ENCODE measurements around the gene NFYC.
A peak's percentile ranks its signal among the peaks of the same experiment; 100 is the strongest.
"Not testable (repeated sequence)": the region's sequence is repeated elsewhere in the genome, so short reads cannot be mapped to it uniquely, and the experiment has no call there.

NFYC gene

DNA sequence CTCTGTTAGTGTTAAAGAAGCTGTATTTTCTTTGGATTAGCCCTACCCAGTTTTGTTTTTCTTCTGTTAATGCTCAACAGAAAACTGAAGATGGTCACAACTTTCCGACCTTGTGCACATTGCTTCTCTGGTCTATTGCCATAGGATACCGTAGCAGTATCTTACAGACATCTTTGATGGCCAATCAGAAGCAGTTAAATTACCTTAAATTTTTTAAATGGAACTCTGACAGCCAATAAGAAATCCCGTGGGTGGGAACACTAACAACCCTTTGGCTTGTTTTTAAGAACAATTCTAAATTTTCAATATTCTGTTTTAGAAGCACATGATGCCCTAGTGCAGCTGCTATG is 17.2 kb downstream of the NFYC start:
- no peak for DNase-seq

DNA sequence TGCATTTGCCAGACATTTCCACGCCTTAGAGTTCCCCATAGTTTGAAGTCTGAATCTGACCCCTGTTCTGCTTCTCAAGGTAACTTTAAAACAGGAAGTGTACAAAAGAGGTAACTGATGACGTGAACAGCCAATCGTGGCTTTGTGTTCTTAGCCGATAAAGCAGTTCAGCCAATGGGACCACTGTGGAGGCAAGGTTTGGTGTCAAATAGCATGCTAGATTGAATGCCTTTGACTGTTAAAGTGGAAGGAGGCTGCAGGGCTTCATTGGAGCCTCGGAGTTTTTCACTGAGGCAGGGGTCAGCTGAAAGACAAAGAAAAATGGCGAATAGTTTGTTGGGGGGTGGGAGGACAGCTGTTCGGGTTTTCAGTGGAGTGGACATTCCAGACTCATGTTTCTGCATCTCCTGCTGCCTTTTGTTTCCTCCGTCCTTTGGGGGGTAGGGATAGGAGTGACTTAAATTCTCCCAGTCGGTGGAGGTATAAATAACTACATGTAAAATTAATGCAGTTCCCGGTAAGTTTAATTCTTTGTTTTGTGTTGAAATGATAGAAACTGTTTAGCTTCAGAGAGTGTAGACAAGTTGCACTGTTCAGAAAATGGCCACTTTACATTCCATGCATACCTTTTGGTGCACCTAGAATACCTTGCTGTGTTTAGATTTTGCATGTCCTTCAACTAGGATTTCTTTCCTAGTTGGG is 17.7 kb downstream of the NFYC start:
- peak; percentile 55 for DNase-seq

DNA sequence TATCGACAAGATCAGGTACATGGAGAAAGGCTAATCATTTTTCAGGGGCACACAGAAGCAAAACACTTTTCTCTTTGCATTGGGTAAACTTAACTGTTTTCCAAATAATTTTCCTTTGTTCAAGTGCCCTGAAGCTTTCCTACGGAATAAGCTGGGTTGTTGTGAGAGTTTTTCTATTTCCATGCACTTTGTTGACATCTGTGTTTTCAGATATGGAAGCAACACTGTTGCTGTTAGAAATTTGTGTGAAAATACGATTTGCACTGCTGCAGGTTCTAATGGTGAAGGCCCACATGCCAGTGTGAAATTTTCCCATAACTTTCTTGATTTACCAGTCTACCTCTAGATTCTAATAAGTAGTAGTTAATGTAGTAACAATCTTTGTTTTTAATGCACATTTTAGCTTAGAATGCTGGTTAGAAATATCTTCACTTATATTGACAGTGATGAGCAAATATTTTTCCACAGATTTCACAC is 18.3 kb downstream of the NFYC start:
- DNase-seq, result no peak

DNA sequence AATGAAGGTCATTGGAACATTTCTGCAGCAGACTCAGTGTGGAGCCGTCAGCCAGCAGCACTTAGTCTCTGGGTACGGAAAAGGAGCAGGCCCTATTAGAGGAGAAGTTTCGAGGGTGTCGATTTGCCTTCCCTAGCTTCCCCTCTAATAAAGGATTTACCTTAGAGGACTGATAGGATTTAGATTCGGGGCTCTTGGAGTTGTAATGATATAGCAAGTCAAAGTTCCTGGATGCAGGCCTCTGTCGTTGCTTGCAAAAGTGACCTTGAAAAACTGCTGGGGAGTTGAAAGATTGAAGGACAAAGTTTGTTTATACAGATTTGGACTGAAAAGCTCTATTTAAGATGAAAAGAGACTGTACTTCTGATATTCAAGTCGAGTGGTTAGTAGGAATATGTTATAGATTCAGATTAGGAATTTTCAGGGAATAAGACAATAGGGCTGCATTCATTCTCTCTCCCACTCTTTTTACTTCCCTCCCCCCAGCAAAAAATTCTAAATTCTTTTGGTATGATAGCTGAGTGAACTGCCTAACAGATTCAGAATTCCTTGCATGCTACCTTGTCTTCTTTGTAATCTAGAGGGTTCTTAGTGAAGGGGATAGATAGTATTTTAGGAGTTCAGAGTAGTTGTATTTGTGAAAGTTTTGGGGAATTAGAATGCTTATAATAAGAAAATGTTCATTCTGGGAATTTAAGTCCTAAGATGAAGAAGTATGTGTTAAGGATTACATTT is 19.2 kb downstream of the NFYC start:
- DNase-seq, result no peak

DNA sequence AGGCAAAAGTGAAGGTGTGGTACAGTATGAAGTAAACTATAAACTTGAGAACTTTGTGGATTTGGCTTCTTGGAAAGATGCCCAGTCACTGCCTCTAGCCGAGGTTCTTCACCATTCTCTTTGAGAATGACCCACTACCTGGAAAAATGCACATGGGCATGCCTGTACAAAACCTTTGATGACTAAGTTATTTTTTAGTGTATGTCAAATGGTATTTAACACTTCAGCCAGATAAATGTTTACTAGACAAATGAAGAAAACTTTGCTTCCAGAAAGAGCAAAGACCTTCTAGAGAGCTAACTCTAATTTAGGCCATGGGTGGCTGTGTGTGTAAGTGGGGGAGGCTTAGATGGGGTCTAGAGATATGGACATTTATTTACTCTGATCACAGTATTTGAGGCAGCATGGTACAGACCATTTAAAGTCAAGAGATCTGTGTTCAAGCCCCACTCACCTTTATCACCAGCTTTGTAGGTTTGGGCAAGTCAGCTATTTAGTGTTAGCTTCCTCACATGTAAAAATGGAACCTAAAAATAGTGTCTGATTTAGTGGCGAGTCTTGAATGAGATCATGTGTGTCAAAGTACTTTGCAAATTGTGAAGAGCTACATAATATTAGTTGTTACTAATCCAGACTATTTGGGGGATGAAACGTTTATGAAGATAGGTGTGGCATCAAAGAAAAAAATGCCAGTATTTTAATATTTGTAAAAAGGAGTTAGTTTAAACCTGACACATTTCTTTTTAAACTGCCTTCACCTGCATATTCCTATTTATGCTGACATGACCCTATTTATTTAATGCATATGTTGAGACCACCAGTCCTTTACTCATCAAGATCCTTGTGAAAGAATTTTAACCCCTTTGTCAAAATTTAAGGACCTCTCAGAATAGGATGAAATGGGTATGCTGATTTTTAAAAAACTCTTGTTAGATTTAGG is 20.2 kb downstream of the NFYC start:
- DNase-seq, result no peak

DNA sequence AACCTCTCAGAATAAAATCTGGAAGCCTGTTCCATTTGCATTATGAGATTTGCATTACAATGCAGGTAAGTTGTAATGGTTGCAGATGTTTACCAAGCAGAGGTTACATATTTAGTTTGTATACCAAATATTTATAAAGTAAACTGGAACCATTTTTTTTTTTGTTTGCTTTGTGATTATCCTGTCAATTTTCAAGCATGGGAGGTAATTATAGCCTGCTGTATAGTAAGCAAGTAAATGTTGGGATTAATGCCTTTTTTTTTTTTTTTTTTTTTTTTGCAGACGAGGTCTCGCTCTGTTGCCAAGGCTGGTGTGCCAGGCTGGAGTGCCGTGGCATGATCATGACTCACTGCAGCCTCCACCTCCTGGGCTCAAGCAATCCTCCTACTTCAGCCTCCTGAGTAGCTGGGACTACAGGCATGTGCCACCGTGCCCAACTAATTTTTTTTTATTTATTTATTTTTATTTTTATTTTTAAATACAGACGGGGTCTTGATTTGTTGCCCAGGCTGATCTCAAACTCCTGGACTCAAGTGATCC is 21.0 kb downstream of the NFYC start:
- no peak for DNase-seq

DNA sequence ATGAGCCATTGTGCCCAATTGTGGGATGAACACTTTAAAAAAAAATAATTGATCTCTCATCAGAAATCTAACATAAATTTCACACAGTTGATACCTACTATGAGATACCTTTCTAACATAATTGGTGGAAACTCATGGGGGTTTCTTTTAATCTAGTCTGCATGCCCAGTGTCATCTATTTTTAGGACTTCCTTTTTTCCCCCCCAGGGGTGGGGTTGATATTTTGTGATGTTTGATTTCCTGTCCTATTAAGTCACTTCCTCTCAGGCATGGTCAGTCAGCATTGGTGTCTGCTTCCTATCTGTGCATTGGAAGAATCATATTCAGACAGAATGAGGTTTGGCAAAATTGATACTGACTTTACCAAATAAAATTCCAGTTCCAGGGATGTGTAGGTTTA is 21.5 kb downstream of the NFYC start:
- DNase-seq, result no peak

DNA sequence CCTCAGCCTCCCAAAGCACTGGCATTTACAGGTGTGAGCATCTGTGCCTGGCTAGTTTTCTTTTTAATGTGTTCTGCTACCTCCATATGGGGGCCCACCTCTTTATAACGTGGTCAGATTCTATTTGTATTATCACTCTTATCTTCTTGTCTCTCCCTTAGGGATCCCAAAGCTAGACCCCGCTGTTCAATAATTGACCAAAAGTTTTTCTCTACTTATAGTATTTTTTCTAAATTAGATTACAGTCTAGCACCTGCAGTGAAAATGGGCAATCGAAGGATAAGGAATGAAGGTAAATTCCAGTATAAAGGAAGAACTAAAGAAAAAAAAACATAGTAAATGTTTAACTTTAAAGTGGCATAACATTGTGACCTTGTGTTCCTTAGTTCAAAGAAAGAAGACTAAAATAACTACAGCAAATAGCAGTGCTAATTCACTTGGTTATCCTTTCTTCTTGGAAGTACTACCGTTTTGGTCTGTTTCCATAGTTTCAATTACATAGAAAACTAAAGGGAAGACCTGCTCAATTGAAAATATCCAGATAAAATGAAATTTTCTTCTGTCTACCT is 24.1 kb downstream of the NFYC start:
- no peak for DNase-seq

DNA sequence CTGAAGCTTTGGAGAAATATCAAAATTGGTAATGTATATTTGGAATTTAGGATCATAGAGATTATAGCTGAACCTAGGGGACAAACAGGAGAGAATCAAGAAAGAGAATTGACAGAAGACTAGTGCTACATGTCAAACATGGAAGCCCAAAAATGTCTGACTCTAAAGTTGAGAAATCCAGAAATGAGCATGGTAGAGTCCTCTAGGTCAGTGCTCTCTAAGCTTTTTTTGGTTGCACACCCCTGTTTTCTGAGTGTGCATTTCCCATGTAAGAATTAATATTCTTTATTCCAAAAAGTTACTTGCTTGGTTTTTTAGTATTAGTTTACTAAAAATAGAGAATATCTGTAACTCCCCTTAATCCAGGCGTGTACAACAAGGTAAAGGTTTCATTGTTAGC is 25.6 kb downstream of the NFYC start:
- DNase-seq, result no peak

DNA sequence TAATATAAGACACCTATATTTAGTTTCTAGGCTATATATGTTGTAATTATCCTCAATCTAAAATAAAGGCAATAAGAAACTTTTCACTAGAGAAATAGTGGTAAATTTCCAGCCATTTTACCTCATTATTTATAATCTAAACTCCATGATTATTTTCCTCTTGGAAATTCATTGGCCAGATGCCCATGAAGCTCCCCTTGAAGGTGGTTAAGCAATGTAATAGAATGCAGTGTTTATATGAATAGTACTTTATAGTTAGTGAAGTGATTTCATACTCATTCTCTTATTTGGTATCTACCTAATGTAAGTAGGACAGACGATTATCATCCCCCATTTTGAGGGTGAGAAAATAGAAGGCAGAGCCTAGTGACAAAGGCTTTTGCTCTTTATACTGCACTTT is 26.5 kb downstream of the NFYC start:
- no peak for DNase-seq

DNA sequence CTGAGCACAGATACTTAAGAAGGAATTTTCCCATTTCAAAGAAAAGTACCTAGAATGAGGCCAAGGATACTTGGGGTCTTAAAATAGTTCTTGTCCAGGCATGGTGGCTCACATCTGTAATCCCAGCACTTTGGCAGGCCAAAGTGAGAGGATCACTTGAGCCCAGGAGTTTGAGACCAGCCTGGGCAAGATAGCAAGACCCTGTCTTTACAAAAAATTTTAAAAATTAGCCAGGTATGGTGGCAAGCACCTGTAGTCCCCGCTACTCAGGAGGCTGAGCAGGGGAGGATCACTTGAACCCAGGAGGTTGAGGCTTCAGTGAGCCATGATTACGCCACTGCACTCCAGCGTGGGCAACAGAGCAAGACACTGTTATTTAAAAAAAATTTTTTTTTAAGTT is 29.0 kb downstream of the NFYC start:
- no peak for DNase-seq

DNA sequence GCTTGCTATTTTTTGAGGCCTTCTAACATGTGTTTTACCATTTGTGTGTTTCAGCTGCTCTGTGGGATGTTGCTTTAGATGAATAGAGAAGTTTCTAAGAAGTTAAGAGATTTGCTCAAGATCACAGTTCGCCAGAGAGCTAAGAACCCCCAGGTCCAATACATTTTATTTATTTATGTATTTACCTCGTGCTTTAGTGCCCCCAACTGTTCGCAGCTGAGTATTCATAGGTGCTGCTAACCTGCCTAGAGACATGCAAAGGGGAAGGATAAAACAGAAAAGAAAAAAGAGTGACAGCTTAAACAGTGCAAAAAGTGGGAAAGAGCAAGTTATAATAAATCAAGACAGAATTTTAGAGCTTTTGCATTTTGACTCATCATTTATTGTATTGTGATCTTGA is 31.1 kb downstream of the NFYC start:
- DNase-seq, result no peak

DNA sequence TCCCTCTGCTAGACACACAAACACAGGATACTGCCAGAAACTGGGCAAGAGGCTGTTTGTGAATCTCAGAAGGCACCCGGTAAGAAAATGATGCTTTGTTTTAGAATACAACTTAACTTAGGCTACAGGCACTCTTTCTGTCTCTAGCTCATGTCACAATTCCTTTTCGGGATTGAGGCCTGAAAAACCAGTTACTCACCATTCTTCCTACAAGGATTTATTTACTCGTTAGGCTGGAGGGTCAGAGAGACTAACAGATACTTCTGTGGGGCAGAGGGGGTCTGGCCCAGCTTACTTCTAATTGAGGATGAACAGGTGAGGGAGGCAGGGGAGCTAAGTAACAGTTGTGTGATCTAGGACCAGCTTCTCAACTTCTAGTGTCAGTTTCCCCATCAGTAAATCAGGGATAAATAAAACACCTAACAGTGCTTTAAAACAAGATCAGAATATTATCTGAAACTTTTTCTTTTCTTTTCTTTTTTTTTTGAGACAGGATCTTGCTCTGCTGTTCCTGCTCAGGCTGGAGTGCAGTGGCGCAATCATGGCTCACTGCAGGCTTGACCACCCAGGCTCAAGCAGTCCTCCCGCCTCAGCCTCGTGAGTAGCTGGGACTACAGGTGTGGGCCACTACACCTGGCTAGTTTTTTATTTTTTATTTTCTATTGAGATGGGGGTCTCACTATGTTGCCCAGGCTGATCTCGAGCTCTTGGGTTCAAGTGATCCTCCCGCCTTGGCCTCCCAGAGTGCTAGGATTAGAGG is 31.9 kb downstream of the NFYC start:
- no peak for DNase-seq

DNA sequence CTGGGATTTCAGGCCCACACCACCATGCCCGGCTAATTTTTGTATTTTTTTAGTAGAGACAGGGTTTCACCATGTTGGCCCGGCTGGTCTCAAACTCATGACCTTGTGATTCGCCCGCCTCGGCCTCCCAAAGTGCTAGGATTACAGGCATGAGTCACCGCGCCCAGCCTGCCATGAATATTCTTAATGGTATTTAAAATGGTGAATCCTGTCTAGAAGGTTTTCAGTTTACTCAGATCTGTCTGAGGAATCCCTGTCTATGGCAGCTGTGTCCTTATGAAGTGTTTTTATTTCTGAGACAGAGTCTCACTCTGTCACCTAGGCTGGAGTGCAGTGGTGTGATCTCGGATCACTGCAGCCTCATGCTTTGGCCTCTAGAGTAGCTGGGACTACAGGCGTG is 36.2 kb downstream of the NFYC start:
- not testable (repeated sequence) for DNase-seq

DNA sequence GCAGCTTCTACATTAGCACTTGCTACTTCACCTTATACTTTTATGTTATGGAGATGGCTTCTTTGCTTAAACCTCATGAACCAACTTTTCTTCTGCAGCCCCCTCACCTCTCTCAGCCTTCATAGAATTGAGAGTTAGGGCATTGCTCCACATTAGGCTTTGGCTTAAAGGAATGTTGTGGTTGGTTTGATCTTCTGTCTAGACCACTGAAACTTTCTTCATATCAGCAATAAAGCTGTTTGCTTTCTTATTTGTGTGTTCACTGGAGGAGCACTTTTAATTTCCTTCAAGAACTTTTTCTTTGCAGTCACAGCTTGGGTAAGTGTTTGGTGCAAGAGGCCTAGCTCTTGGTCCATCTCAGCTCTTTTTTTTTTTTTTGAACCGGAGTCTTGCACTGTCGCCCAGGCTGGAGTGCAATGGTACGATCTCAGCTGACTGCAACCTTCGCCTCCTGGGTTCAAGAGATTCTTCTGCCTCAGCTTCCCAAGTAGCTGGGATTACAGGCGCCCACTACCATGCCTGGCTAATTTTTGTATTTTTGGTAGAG is 37.9 kb downstream of the NFYC start:
- not testable (repeated sequence) for DNase-seq

DNA sequence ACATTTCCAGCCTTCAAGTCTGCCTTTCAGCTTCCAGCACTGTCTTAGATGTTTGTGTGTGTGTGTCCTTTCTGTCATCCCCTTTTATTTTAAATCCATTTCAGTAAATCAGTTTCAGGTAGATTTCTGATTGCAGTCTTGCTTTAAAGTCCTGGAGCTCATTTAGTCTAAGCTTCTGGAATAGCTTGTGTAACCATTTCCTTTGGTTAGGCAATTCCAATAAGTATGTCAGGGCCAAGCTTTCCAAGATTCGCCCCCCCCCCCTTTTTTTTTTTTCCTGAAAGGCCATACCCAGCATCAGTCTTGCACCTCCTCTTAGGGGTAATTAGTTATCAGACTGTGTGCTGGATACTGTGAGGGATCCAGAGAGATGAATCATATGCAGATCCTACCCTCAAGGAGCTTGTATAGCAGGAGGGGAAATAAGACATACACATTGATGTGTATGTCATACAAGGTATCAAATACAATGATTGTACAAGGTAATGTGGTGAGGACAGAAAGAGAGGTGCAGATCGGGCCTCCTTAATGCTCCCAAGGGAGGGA is 41.3 kb downstream of the NFYC start:
- DNase-seq, result no peak

DNA sequence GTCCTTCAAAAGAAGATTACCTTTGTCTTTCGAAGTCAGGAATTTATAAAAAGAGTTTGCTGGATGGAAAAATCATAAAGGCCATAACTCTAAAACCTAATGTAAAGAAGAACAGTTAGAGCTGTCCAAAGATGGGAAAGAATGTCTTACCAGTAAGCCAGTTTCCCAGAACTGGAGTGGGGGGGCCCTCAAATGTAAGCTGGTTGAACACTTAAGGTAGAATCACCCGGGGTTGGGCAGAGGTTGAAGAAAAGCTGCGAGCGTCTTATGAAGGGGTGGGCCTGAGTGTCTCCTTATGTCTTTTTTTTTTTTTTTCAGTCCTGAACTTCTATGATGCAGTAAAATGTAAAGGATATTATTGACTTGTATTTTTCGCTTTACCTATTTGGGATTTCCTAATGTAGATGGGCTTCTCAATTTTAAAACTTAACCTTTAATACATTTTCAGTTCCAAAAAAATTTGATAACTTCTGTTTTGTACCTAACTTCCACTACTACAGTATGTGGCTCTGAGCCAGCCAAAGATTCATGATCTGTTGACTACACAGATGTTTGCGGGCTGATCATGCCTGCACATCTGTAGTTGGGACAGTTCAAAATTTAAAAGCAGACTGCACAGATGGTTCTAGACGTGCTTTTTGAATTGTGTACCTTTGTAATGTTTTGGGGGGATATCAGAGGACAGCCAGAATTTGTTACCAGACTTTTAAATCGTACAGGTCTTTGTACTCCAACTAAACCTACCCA is 43.6 kb downstream of the NFYC start:
- DNase-seq, result no peak

DNA sequence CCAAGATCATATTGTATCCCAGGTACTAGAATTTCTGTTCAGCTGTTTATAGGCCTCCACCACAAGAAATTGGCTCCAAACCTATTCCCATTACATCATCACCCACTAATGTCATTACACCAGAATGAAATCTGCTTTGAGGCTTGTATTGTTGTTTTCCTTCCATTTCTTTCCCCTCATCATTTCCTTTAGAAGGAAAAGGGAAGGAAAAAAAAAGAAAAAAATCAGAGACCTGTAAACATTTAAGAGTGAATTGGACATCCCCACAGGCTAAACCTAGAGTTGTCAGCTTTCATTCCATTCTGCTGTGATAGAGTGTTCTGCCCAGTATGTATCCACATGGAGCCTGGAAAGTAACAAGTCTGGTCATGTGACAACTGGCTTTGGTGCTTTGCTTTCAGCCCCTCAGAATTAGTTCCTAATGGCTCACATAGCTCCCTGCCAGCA is 44.6 kb downstream of the NFYC start:
- DNase-seq, result no peak

DNA sequence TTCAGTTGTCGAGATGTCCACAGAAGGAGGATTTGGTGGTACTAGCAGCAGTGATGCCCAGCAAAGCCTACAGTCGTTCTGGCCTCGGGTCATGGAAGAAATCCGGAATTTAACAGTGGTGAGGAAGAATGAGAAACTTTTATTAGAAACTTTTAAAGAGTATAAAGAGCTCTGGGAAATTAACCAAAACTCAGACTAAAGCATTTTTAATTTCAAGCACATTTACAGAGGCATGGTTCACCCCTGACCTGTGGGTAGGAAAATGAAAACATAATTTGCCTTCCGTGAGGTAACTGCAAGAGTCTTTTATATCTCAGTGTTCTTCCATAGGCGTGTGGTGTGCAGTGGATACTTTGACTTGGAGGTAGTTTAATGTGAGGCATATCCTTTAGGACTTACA is 47.3 kb downstream of the NFYC start:
- DNase-seq, result no peak

DNA sequence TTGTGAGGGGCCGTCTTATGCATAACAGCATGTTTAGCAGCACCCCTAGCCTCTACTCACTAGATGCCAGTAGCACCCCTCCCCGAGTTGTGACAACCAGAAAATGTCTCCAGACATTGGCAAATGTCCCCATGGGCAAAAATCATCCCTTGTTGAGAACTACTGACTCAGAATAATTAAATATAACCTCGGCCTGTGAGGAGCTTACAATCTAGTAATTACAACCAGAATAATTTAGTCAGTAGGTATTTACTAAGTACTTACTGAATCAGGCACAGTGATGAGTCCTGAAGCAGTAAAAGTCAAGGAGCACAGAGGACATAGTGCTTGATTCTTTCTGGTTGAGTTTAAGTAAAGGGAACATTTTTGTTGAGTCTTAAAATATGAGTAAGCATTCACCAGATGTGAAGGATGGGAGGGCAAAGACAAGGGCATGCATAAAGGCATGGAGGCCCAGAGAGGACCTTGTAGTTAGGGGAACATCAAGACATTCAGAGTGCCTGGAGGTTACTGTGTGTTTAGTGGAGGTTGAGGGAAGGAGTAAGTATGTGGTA is 48.0 kb downstream of the NFYC start:
- DNase-seq, result no peak
